Measurements from ENCODE around the gene LPGAT1. TPM values are rescaled to one million over a fixed set of nuclear protein-coding genes. Genes with fewer than 3 reads are reported as not detected.

Gene LPGAT1
- total RNA-seq, 1 experiment from 2014 or later = 50.6 TPM

DNA sequence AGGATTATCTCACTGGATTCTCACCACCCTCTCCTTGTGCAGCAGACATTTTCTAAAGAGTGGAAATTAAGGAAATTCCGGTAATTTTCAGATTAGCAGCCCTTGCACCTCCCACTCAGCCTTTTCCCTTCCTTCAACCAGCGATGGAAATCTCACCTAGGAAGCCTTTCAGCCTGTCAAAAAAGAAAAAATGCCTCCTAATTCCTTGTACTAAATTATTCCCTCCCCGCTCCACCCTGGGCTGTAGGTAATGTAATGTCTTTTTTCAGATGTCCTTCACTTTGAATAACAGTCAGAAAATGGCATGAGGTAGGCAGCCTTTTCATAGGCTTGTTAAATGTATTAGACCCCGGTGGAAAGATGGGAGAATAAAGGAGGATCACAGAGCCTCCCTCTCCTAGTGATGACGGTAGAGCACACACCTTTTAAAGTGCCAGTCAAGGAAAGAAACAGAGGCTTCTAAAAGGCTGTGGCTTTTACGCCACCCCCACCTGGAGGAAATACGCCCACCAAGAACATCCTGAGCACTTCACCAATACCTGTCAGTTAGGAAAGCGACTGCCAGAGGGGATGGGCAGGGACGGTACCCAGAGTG, 92.4 kb downstream of the LPGAT1 start:
- H3K36me3 ChIP-seq (ENCODE audit: control insufficient read depth in 1 of 2, insufficient read depth in 2 of 2, low read length in 2 of 2) = no peaks in the 10 kb centered on the region
- peaks cover 46 to 48% of the 10 kb centered on the region in 2 experiments for H3K4me1 ChIP-seq (ENCODE audit: control insufficient read depth in 1 of 2, insufficient read depth in 2 of 2, low read length in 2 of 2)
- RAD21 ChIA-PET (ENCODE audit: low non-redundant PET in 1 of 2, low total read pairs in 2 of 2, uncharacterized antibody in 2 of 2, unreplicated experiment in 2 of 2) = no interaction called here
- CTCF ChIA-PET = no interaction called here
- POLR2A ChIA-PET = no interaction called here
- ATAC-seq (no peak), DNase-seq (ENCODE audit: low read depth, low spot score) (no peak)
- H3K79me2 ChIP-seq (ENCODE audit: insufficient read depth, low read length) = no peaks in the 10 kb centered on the region
- no peak overlapping the region for H3K9ac ChIP-seq (ENCODE audit: low read length)
- TF ChIP-seq, protein P1, sequence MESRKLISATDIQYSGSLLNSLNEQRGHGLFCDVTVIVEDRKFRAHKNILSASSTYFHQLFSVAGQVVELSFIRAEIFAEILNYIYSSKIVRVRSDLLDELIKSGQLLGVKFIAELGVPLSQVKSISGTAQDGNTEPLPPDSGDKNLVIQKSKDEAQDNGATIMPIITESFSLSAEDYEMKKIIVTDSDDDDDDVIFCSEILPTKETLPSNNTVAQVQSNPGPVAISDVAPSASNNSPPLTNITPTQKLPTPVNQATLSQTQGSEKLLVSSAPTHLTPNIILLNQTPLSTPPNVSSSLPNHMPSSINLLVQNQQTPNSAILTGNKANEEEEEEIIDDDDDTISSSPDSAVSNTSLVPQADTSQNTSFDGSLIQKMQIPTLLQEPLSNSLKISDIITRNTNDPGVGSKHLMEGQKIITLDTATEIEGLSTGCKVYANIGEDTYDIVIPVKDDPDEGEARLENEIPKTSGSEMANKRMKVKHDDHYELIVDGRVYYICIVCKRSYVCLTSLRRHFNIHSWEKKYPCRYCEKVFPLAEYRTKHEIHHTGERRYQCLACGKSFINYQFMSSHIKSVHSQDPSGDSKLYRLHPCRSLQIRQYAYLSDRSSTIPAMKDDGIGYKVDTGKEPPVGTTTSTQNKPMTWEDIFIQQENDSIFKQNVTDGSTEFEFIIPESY (IDR thresholded peaks at IDR 0.05; ENCODE audit: extremely low read depth, insufficient replicate concordance, low read length) = no peak
- TF ChIP-seq ZNF274 (IDR thresholded peaks at IDR 0.05; ENCODE audit: low read depth, low read length) (no peak), SP1 (IDR thresholded peaks at IDR 0.05; ENCODE audit: low read depth) (no peak), TCF7L2 (IDR thresholded peaks at IDR 0.05; ENCODE audit: borderline replicate concordance, extremely low read depth, insufficient read depth, insufficient read length) (no peak), POLR2AphosphoS5 (IDR thresholded peaks at IDR 0.05; ENCODE audit: low read depth, low read length) (no peak), CBX3 (IDR thresholded peaks at IDR 0.05; ENCODE audit: low read depth) (no peak), CEBPB (IDR thresholded peaks at IDR 0.05; ENCODE audit: low read depth) (no peak), FOSL1 (IDR thresholded peaks at IDR 0.05; ENCODE audit: low read depth) (no peak), SRF (IDR thresholded peaks at IDR 0.05; ENCODE audit: low read depth) (no peak), YY1 (IDR thresholded peaks at IDR 0.05; ENCODE audit: extremely low read depth, insufficient replicate concordance, low read depth, low read length) (no peak), EGR1 (IDR thresholded peaks at IDR 0.05; ENCODE audit: low read depth) (no peak), SIN3A (IDR thresholded peaks at IDR 0.05; ENCODE audit: low read depth) (no peak), JUND (IDR thresholded peaks at IDR 0.05) (no peak)
- TF ChIP-seq, protein P2, sequence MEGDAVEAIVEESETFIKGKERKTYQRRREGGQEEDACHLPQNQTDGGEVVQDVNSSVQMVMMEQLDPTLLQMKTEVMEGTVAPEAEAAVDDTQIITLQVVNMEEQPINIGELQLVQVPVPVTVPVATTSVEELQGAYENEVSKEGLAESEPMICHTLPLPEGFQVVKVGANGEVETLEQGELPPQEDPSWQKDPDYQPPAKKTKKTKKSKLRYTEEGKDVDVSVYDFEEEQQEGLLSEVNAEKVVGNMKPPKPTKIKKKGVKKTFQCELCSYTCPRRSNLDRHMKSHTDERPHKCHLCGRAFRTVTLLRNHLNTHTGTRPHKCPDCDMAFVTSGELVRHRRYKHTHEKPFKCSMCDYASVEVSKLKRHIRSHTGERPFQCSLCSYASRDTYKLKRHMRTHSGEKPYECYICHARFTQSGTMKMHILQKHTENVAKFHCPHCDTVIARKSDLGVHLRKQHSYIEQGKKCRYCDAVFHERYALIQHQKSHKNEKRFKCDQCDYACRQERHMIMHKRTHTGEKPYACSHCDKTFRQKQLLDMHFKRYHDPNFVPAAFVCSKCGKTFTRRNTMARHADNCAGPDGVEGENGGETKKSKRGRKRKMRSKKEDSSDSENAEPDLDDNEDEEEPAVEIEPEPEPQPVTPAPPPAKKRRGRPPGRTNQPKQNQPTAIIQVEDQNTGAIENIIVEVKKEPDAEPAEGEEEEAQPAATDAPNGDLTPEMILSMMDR (IDR thresholded peaks at IDR 0.05 in 2 of 3, conservative IDR thresholded peaks at IDR 0.05 in 1 of 3; ENCODE audit: borderline replicate concordance in 1 of 3, insufficient read depth in 1 of 3, low read depth in 2 of 3, low read length in 2 of 3) = no peak
- TF ChIP-seq, protein P3, sequence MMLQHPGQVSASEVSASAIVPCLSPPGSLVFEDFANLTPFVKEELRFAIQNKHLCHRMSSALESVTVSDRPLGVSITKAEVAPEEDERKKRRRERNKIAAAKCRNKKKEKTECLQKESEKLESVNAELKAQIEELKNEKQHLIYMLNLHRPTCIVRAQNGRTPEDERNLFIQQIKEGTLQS (IDR thresholded peaks at IDR 0.05) = no peak
- no peak overlapping the region for H2AFZ ChIP-seq (ENCODE audit: low read depth, low read length, poor library complexity, severe bottlenecking)
- H3K9me2 ChIP-seq (ENCODE audit: insufficient read depth) = no peaks in the 10 kb centered on the region
- H3K4me2 ChIP-seq (ENCODE audit: low read length) = peak overlapping the region; percentile 18; the same call in 1 of the 2 replicates
- H3K27ac ChIP-seq (ENCODE audit: low read depth, low read length) = no peak overlapping the region
- H4K20me1 ChIP-seq (ENCODE audit: insufficient read depth) = no peaks in the 10 kb centered on the region
- no peaks in the 10 kb centered on the region for H3K9me3 ChIP-seq (ENCODE audit: control insufficient read depth in 1 of 2, insufficient read depth in 1 of 2, low read depth in 1 of 2, low read length in 2 of 2)
- no TSS peak for BruUV-seq (replicated peaks)
- peaks cover 7% of the 10 kb centered on the region; the same call in 1 of the 2 replicates for H3K27me3 ChIP-seq (ENCODE audit: insufficient read depth, low read length)
- H3K4me3 ChIP-seq (replicated peaks in 1 of 2; ENCODE audit: low read depth in 1 of 2, low read length in 2 of 2) = no peak overlapping the region
- intact Hi-C loops (cut with micrococcal nuclease) = no loop called here

Measured in HCT116 (cell line).